Thyroid gland (tissue), 4 donors: ENCODE data around the gene CAPZB. TPM values are rescaled to one million over a fixed set of nuclear protein-coding genes. Genes with fewer than 3 reads are reported as not detected.

Experiments
- DNase-seq, 2 donors: peaks; one replicate each; pipeline ENCODE4 v3.0.0-alpha.2; 2019
- H3K27ac ChIP-seq, 3 donors: fragments of 200-600 bp; sonication (generic); 1 replicate in 2 of 3; 2 replicates in 1 of 3; pipeline ENCODE4 v1.5.1; 2016 to 2019; ENCODE audit warnings: mild to moderate bottlenecking in 1 of 3, moderate library complexity in 1 of 3
- H3K27me3 ChIP-seq: fragments of 200-600 bp; sonication (generic); one replicate; pipeline ENCODE4 v1.5.1; 2019
- H3K36me3 ChIP-seq, 2 donors: fragments of 200-600 bp; sonication (generic); one replicate each; pipeline ENCODE4 v1.5.1; 2016 to 2019
- H3K4me1 ChIP-seq, 2 donors: fragments of 200-600 bp; sonication (generic); one replicate each; pipeline ENCODE4 v1.5.1; 2017 to 2019
- H3K4me3 ChIP-seq, 3 donors: fragments of 200-600 bp; sonication (generic); replicated peaks in 1 of 3; 1 replicate in 2 of 3; 2 replicates in 1 of 3; pipeline ENCODE4 v1.5.1; 2016; ENCODE audit warnings: mild to moderate bottlenecking in 1 of 3
- H3K9me3 ChIP-seq: fragments of 200-600 bp; sonication (generic); one replicate; pipeline ENCODE4 v1.5.1; 2017
- CTCF ChIP-seq, 6 experiments: fragments of 200-600 bp in 3 of 6; fragments of 450-650 bp in 3 of 6; sonication (generic) in 3 of 6; IDR thresholded peaks; one replicate each; pipeline ENCODE4 v1.5.1; 2016 to 2019; ENCODE audit warnings: antibody characterized with exemption in 6 of 6, mild to moderate bottlenecking in 2 of 6, inconsistent platforms in 1 of 6, moderate library complexity in 1 of 6
- POLR2A ChIP-seq, 2 donors: fragments of 450-650 bp; IDR thresholded peaks; one replicate each; pipeline ENCODE4 v1.6.1; 2017; ENCODE audit warnings: antibody characterized with exemption in 2 of 2, mild to moderate bottlenecking in 2 of 2, moderate library complexity in 1 of 2
- WGBS, 2 donors: methylation state at CpG; one replicate each; pipeline ENCODE4 v1.1.5; 2017; 5-methylcytosine and 5-hydroxymethylcytosine counted together
- intact Hi-C: fragments of 100-400 bp; cut with DNase I; formaldehyde crosslinking; loops from one replicate; pipeline ENCODE4 v1.15.1; 2023
- total RNA-seq, 4 donors: library from RNA; depleted of rRNA; stranded (reverse); fragments of >200 nt; gene quantifications; one replicate each; pipeline ENCODE4 v1.2.3, GENCODE V29; 2016

Gene CAPZB
- total RNA-seq, 4 donors from 2014 or later, result 75.4 to 116 (median 93.1) TPM

GRCh38 chr1:19323987-19324664, 161.2 kb downstream of the CAPZB start:
- Histone ChIP-seq H3K27me3 (no peaks in the 10 kb centered on the region), H3K27ac (no peak overlapping the region), H3K4me3 (no peak overlapping the region), H3K36me3 (peaks cover 24 to 30% of the 10 kb centered on the region in 2 donors), H3K9me3 (no peaks in the 10 kb centered on the region), H3K4me1 (no peaks in the 10 kb centered on the region)
- TF ChIP-seq CTCF (IDR thresholded peaks at IDR 0.05) (no peak), POLR2A (IDR thresholded peaks at IDR 0.05) (no peak)
- 89 to 92% methylated on average over 19 to 22 of the region's 23 CpGs for whole genome bisulfite sequencing, 2 donors
- no peak for DNase-seq
- intact Hi-C loops, result no loop called here

GRCh38 chr1:19322481-19322880, 162.9 kb downstream of the CAPZB start:
- intact Hi-C loops, result no loop called here
- DNase-seq, result no peak

GRCh38 chr1:19321071-19321470, 164.3 kb downstream of the CAPZB start:
- Histone ChIP-seq H3K36me3 (peaks cover 12 to 19% of the 10 kb centered on the region in 2 donors), H3K27ac (no peak overlapping the region), H3K9me3 (no peaks in the 10 kb centered on the region), H3K4me1 (no peaks in the 10 kb centered on the region), H3K4me3 (no peak overlapping the region), H3K27me3 (no peaks in the 10 kb centered on the region)
- no peak for DNase-seq
- intact Hi-C loops, result no loop called here
- TF ChIP-seq POLR2A (IDR thresholded peaks at IDR 0.05) (no peak), CTCF (IDR thresholded peaks at IDR 0.05) (no peak)
- 96 to 99% methylated on average over 3 of the region's 3 CpGs for WGBS, 2 donors

More at GRCh38 chr1:19322481-19322880, 162.9 kb downstream of the CAPZB start:
- no peaks in the 10 kb centered on the region for H3K27me3 ChIP-seq
- H3K4me3 ChIP-seq, result no peak overlapping the region
- H3K36me3 ChIP-seq, result peaks cover 19 to 31% of the 10 kb centered on the region in 2 donors
- no peak overlapping the region for H3K27ac ChIP-seq
- TF ChIP-seq CTCF (IDR thresholded peaks at IDR 0.05), result no peak
- no peak for TF ChIP-seq POLR2A (IDR thresholded peaks at IDR 0.05)
- H3K9me3 ChIP-seq, result no peaks in the 10 kb centered on the region
- H3K4me1 ChIP-seq, result no peaks in the 10 kb centered on the region
- 67 to 87% methylated on average over 10 of the region's 10 CpGs for WGBS, 2 donors

GRCh38 chr1:19319196-19319595, 166.1 kb downstream of the CAPZB start:
- no peak for TF ChIP-seq POLR2A (IDR thresholded peaks at IDR 0.05)
- TF ChIP-seq CTCF (IDR thresholded peaks at IDR 0.05), result no peak
- H3K27me3 ChIP-seq, result no peaks in the 10 kb centered on the region
- no peak overlapping the region for H3K4me3 ChIP-seq
- H3K27ac ChIP-seq, result no peak overlapping the region
- no peak for DNase-seq
- WGBS, 2 donors, result 85 to 99% methylated on average over 3 of the region's 3 CpGs
- H3K4me1 ChIP-seq, result no peaks in the 10 kb centered on the region
- H3K9me3 ChIP-seq, result no peaks in the 10 kb centered on the region
- peaks cover 0 to 5% of the 10 kb centered on the region in 2 donors for H3K36me3 ChIP-seq
- intact Hi-C loops, result no loop called here

GRCh38 chr1:19317126-19317910, 168.0 kb downstream of the CAPZB start:
- Histone ChIP-seq H3K36me3 (peaks cover 0 to 5% of the 10 kb centered on the region in 2 donors), H3K27ac (no peak overlapping the region), H3K4me1 (peaks cover 0 to 10% of the 10 kb centered on the region in 2 donors), H3K27me3 (no peaks in the 10 kb centered on the region), H3K9me3 (no peaks in the 10 kb centered on the region), H3K4me3 (no peak overlapping the region)
- TF ChIP-seq CTCF (IDR thresholded peaks at IDR 0.05) (no peak), POLR2A (IDR thresholded peaks at IDR 0.05) (no peak)
- WGBS, 2 donors, result 87% methylated on average over 11 to 13 of the region's 13 CpGs
- intact Hi-C loops, result no loop called here
- no peak for DNase-seq
